Activated naive CD4-positive, alpha-beta T cell treated with anti-CD3 and anti-CD28 coated beads, Interleukin-2, amount 10 ng/mL, durations not matched to agents 7 days and 5 days (primary cell): ENCODE data around the gene OR5J2.
"Not testable (repeated sequence)": the region's sequence is repeated elsewhere in the genome, so short reads cannot be mapped to it uniquely, and the experiment has no call there.

Experiments used
- CTCF ChIA-PET: fragments of 350-600 bp; sonication (Branson Sonifier 250); formaldehyde crosslinking; loops from one replicate; lab custom pipeline; 2021; ENCODE audit warnings: antibody characterized with exemption; lab: Charles Lee
- DNase-seq: peaks from one replicate; pipeline ENCODE4 v3.0.0-alpha.2; 2020
- H3K27ac Mint-ChIP-seq: one replicate; pipeline ENCODE4 v1.8.0; 2021; ENCODE audit warnings: mild to moderate bottlenecking, moderate library complexity, mixed read lengths
- H3K27me3 Mint-ChIP-seq: one replicate; pipeline ENCODE4 v1.8.0; 2021; ENCODE audit warnings: mild to moderate bottlenecking, mixed read lengths
- H3K36me3 Mint-ChIP-seq: one replicate; pipeline ENCODE4 v1.8.0; 2021; ENCODE audit warnings: mixed read lengths
- H3K4me1 Mint-ChIP-seq: one replicate; pipeline ENCODE4 v1.8.0; 2021; ENCODE audit warnings: mixed read lengths
- H3K4me3 Mint-ChIP-seq: one replicate; pipeline ENCODE4 v1.8.0; 2021; ENCODE audit warnings: mild to moderate bottlenecking, moderate library complexity, mixed read lengths
- H3K9me3 Mint-ChIP-seq: one replicate; pipeline ENCODE4 v1.8.0; 2021; ENCODE audit warnings: mixed read lengths

Gene OR5J2

GRCh38 chr11:56176318-56176717, at the start of gene OR5J2:
TSS of gene OR5J2 (plus strand) at chr11:56176618. CDS start at chr11:56176618, 0 bp downstream.
- Mint-ChIP-seq H3K4me1 (no peaks in the 10 kb centered on the region), H3K36me3 (no peaks in the 10 kb centered on the region), H3K9me3 (peaks cover 18% of the 10 kb centered on the region), H3K4me3 (no peak within 1 kb of the TSS), H3K27me3 (no peaks in the 10 kb centered on the region), H3K27ac (no peak within 1 kb of the TSS)
- DNase-seq = no peak
- CTCF ChIA-PET = no interaction called here

- Mint-ChIP-seq H3K9me3 (peaks cover 21% of the 10 kb centered on the region), H3K4me3 (no peak within 1 kb of the TSS), H3K36me3 (no peaks in the 10 kb centered on the region), H3K4me1 (no peaks in the 10 kb centered on the region), H3K27ac (no peak within 1 kb of the TSS), H3K27me3 (no peaks in the 10 kb centered on the region)
- DNase-seq = no peak
- CTCF ChIA-PET = no interaction called here
Observed at GRCh38 chr11:56140151-56140661, 36.2 kb upstream of the OR5J2 start, which contains the start of gene OR8J3. TSS of gene OR8J3 (minus strand) at chr11:56140201. CDS start at chr11:56137718, 2,483 bp downstream.

- peaks cover 13% of the 10 kb centered on the region for H3K9me3 Mint-ChIP-seq
- H3K4me1 Mint-ChIP-seq, CTCF ChIA-PET, DNase-seq, H3K27me3 Mint-ChIP-seq, H3K36me3 Mint-ChIP-seq, H3K4me3 Mint-ChIP-seq, H3K27ac Mint-ChIP-seq: not testable (repeated sequence)
Observed at GRCh38 chr11:56143681-56144080, 32.7 kb upstream of the OR5J2 start.

- no peaks in the 10 kb centered on the region for H3K4me1 Mint-ChIP-seq
Observed at GRCh38 chr11:56151376-56151775, 25.0 kb upstream of the OR5J2 start.

GRCh38 chr11:56152333-56152732, 24.1 kb upstream of the OR5J2 start:
- Mint-ChIP-seq H3K4me1 (no peaks in the 10 kb centered on the region), H3K27me3 (no peaks in the 10 kb centered on the region), H3K36me3 (no peaks in the 10 kb centered on the region), H3K4me3 (no peak overlapping the region), H3K27ac (no peak overlapping the region), H3K9me3 (peaks cover 36% of the 10 kb centered on the region)
- CTCF ChIA-PET = no interaction called here
- DNase-seq = no peak

More at GRCh38 chr11:56151376-56151775, 25.0 kb upstream of the OR5J2 start:
- CTCF ChIA-PET = no interaction called here
- Mint-ChIP-seq H3K9me3 (peaks cover 28% of the 10 kb centered on the region), H3K27me3 (no peaks in the 10 kb centered on the region), H3K4me3 (no peak overlapping the region), H3K36me3 (no peaks in the 10 kb centered on the region), H3K27ac (no peak overlapping the region)
- no peak for DNase-seq

GRCh38 chr11:56160217-56160616, 16.2 kb upstream of the OR5J2 start, which contains the start of gene OR8K5:
TSS of gene OR8K5 (minus strand) at chr11:56160317. CDS start at chr11:56160317, 0 bp downstream.
- H3K4me1 Mint-ChIP-seq = no peaks in the 10 kb centered on the region
- H3K36me3 Mint-ChIP-seq = no peaks in the 10 kb centered on the region
- no peak for DNase-seq
- H3K27ac Mint-ChIP-seq = no peak within 1 kb of the TSS
- H3K9me3 Mint-ChIP-seq = peaks cover 20% of the 10 kb centered on the region
- H3K4me3 Mint-ChIP-seq = no peak within 1 kb of the TSS
- CTCF ChIA-PET = no interaction called here
- no peaks in the 10 kb centered on the region for H3K27me3 Mint-ChIP-seq

GRCh38 chr11:56163804-56164203, 12.6 kb upstream of the OR5J2 start:
- CTCF ChIA-PET = no interaction called here
- Mint-ChIP-seq H3K9me3 (peaks cover 5% of the 10 kb centered on the region), H3K4me3 (no peak overlapping the region), H3K4me1 (no peaks in the 10 kb centered on the region), H3K36me3 (no peaks in the 10 kb centered on the region), H3K27ac (no peak overlapping the region), H3K27me3 (no peaks in the 10 kb centered on the region)
- DNase-seq = no peak

GRCh38 chr11:56172256-56172830, 4.1 kb upstream of the OR5J2 start:
- Mint-ChIP-seq H3K36me3 (no peaks in the 10 kb centered on the region), H3K9me3 (peaks cover 13% of the 10 kb centered on the region), H3K27ac (no peak overlapping the region), H3K4me1 (no peaks in the 10 kb centered on the region), H3K4me3 (no peak overlapping the region), H3K27me3 (no peaks in the 10 kb centered on the region)
- CTCF ChIA-PET = no interaction called here
- no peak for DNase-seq

GRCh38 chr11:56183459-56183858, 7.0 kb downstream of the OR5J2 start:
- Mint-ChIP-seq H3K4me3 (no peak overlapping the region), H3K36me3 (no peaks in the 10 kb centered on the region), H3K27ac (no peak overlapping the region), H3K9me3 (peaks cover 14% of the 10 kb centered on the region), H3K4me1 (no peaks in the 10 kb centered on the region), H3K27me3 (no peaks in the 10 kb centered on the region)
- DNase-seq = no peak
- CTCF ChIA-PET = no interaction called here

- H3K9me3 Mint-ChIP-seq = peaks cover 13% of the 10 kb centered on the region
- no peak overlapping the region for H3K27ac Mint-ChIP-seq
- no peaks in the 10 kb centered on the region for H3K27me3 Mint-ChIP-seq
Observed at GRCh38 chr11:56188602-56189001, 12.2 kb downstream of the OR5J2 start.

GRCh38 chr11:56196705-56197104, 20.3 kb downstream of the OR5J2 start:
- no peak overlapping the region for H3K4me3 Mint-ChIP-seq
- no peaks in the 10 kb centered on the region for H3K36me3 Mint-ChIP-seq
- CTCF ChIA-PET = no interaction called here
- H3K27me3 Mint-ChIP-seq = no peaks in the 10 kb centered on the region
- no peaks in the 10 kb centered on the region for H3K4me1 Mint-ChIP-seq
- H3K27ac Mint-ChIP-seq = no peak overlapping the region
- H3K9me3 Mint-ChIP-seq = peaks cover 8% of the 10 kb centered on the region
- DNase-seq = no peak

More at GRCh38 chr11:56188602-56189001, 12.2 kb downstream of the OR5J2 start:
- Mint-ChIP-seq H3K4me1 (no peaks in the 10 kb centered on the region), H3K4me3 (no peak overlapping the region), H3K36me3 (no peaks in the 10 kb centered on the region)
- CTCF ChIA-PET = no interaction called here
- no peak for DNase-seq

GRCh38 chr11:56197367-56197766, 20.9 kb downstream of the OR5J2 start:
- Mint-ChIP-seq H3K36me3 (no peaks in the 10 kb centered on the region), H3K9me3 (peaks cover 7% of the 10 kb centered on the region), H3K27ac (no peak overlapping the region), H3K27me3 (no peaks in the 10 kb centered on the region), H3K4me3 (no peak overlapping the region), H3K4me1 (no peaks in the 10 kb centered on the region)
- DNase-seq = no peak
- CTCF ChIA-PET = no interaction called here

- H3K27me3 Mint-ChIP-seq = no peaks in the 10 kb centered on the region
- H3K27ac Mint-ChIP-seq = no peak overlapping the region
- H3K9me3 Mint-ChIP-seq = peaks cover 22% of the 10 kb centered on the region
- CTCF ChIA-PET = no interaction called here
- DNase-seq = no peak
- no peak overlapping the region for H3K4me3 Mint-ChIP-seq
- no peaks in the 10 kb centered on the region for H3K36me3 Mint-ChIP-seq
- no peaks in the 10 kb centered on the region for H3K4me1 Mint-ChIP-seq
Observed at GRCh38 chr11:56207790-56208189, 31.4 kb downstream of the OR5J2 start.

- Mint-ChIP-seq H3K4me1 (no peaks in the 10 kb centered on the region), H3K4me3 (no peak overlapping the region), H3K36me3 (no peaks in the 10 kb centered on the region), H3K27ac (no peak overlapping the region), H3K27me3 (no peaks in the 10 kb centered on the region), H3K9me3 (peaks cover 36% of the 10 kb centered on the region)
- CTCF ChIA-PET = interaction anchor here (0.6 kb wide), 1 partner anchor 30 kb away, joined by 3 read pairs; no protein-coding TSS in a partner anchor
- no peak for DNase-seq
Observed at GRCh38 chr11:56214537-56214936, 38.1 kb downstream of the OR5J2 start.

GRCh38 chr11:56219735-56220134, 43.3 kb downstream of the OR5J2 start:
- H3K27me3 Mint-ChIP-seq, H3K27ac Mint-ChIP-seq, CTCF ChIA-PET, DNase-seq, H3K4me1 Mint-ChIP-seq, H3K36me3 Mint-ChIP-seq, H3K4me3 Mint-ChIP-seq: not testable (repeated sequence)
- peaks cover 48% of the 10 kb centered on the region for H3K9me3 Mint-ChIP-seq
